KBM-7 (cell line): ENCODE measurements around the gene ELMOD3.
"Not testable (repeated sequence)": the region's sequence is repeated elsewhere in the genome, so short reads cannot be mapped to it uniquely, and the experiment has no call there.

Source experiments
- DNase-seq: peaks from one replicate; pipeline ENCODE4 v3.0.0-alpha.2; 2015
- in situ Hi-C: fragments of 300-500 bp; cut with MboI; formaldehyde crosslinking; loops from 2 replicates; pipeline ENCODE4 v1.14.3; 2020; ENCODE audit warnings: low sequenced_read_pairs, low pct_unique_long_range_greater_than_20kb, mixed read lengths

Gene ELMOD3

GRCh38 chr2:85354286-85355072, at the start of gene ELMOD3, which contains the start of gene RETSAT:
Gene ELMOD3 (plus strand): TSS chr2:85354769. CDS start chr2:85357199, 2,430 bp downstream.
Gene RETSAT (minus strand): TSS chr2:85354528. CDS start chr2:85354507, 21 bp downstream.
- peak; percentile 99 for DNase-seq
- in situ Hi-C loops, result no loop called here

- DNase-seq, result no peak
- in situ Hi-C loops, result no loop called here
Observed at GRCh38 chr2:85307527-85307897, 47.1 kb upstream of the ELMOD3 start.

DNA sequence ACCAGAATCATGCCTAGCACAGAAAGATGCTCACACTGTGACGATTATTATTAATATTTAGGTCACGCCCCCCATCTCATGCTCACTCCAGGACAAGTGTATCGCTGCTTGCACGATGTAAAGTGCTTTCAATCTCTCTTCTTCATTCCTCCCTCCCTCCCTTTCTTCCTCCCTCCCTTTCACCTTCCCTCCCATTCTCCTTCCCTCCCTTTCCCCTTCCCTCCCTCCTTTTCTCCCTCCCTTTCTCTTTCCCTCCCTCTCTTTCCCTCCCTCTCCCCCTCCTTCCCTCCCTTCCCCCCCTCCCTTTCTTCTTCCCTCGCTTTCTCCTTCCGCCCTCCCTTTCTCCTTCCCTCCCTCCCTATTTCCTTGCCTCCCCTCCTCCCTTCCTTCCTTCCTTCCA, 46.4 kb upstream of the ELMOD3 start:
- in situ Hi-C loops, result no loop called here
- DNase-seq, result no peak

- no peak for DNase-seq
- in situ Hi-C loops, result no loop called here
Observed at GRCh38 chr2:85308896-85309555, 45.5 kb upstream of the ELMOD3 start.

- DNase-seq, result peak; percentile 27
- in situ Hi-C loops, result no loop called here
Observed at GRCh38 chr2:85309699-85310321, 44.8 kb upstream of the ELMOD3 start.

GRCh38 chr2:85310330-85310729, 44.2 kb upstream of the ELMOD3 start:
- in situ Hi-C loops, result no loop called here
- no peak for DNase-seq

DNA sequence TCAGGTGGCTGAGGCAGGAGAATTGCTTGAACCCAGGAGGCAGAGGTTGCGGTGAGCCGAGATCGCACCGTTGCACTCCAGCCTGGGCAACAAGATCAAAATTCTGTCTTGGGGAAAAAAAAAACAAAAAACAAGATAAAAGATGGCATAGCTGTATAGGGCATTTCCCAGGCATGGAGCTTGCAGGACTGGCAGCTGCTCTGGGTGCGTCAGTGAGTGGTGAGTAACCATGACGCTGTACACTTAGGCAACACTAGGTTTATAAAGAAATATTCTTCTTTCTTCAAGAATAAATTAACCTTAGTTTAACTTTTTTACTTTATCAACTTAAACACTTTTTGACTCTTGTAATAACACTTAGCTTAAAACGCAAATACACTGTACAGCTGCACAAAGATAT, 42.2 kb upstream of the ELMOD3 start:
- in situ Hi-C loops, result no loop called here
- no peak for DNase-seq

DNA sequence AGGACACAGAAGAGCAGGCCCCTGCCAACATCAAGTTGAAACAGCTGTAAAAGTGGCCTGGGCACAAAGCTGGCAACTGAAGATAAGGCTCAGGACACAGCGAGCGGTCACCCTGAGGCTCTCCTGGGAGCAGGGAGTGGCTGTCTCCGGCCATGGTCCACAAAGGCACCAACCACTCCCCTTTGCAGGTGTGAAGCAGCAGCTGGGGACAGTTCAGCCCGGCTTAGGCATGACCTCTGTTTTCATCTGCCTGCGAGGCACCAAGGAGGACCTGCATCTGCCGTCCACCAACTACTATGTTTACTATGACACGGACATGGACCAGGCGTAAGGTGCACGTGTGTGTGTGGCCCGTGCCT, 39.7 kb upstream of the ELMOD3 start:
- no peak for DNase-seq
- in situ Hi-C loops, result no loop called here

- in situ Hi-C loops, DNase-seq: not testable (repeated sequence)
Observed at GRCh38 chr2:85315921-85316320, 38.6 kb upstream of the ELMOD3 start.

GRCh38 chr2:85318222-85319074, 36.1 kb upstream of the ELMOD3 start:
- in situ Hi-C loops, result no loop called here
- peak; percentile 14 for DNase-seq

GRCh38 chr2:85319796-85320195, 34.8 kb upstream of the ELMOD3 start:
- in situ Hi-C loops, result no loop called here
- DNase-seq, result no peak

GRCh38 chr2:85323351-85323987, 31.1 kb upstream of the ELMOD3 start:
- DNase-seq, result no peak

DNA sequence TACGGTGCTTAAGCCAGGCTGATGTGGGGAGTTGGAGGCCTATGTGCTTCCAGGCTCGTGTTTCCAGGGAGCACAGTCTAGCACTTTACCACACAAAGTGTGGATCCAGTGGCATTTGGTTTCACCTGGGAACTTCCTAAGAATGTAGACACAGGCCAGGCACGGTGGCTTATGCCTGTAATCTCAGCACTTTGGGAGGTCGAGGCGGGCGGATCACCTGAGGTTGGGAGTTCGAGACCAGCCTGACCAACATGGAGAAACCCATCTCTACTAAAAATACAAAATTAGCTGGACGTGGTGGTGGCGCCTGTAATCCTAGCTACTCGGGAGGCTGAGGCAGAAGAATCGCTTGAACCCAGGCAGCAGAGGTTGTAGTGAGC, 30.6 kb upstream of the ELMOD3 start:
- DNase-seq, in situ Hi-C loops: not testable (repeated sequence)

More at GRCh38 chr2:85323351-85323987, 31.1 kb upstream of the ELMOD3 start:
- in situ Hi-C loops, result no loop called here

- peak; percentile 16 for DNase-seq
- in situ Hi-C loops, result no loop called here
Observed at GRCh38 chr2:85324639-85325465, 29.7 kb upstream of the ELMOD3 start.

GRCh38 chr2:85325466-85325811, 29.1 kb upstream of the ELMOD3 start:
- in situ Hi-C loops, result no loop called here
- DNase-seq, result no peak

GRCh38 chr2:85326406-85327159, 28.0 kb upstream of the ELMOD3 start:
- peak; percentile 79 for DNase-seq

GRCh38 chr2:85327160-85327821, 27.3 kb upstream of the ELMOD3 start:
- peak; percentile 36 for DNase-seq
- in situ Hi-C loops, result no loop called here

More at GRCh38 chr2:85326406-85327159, 28.0 kb upstream of the ELMOD3 start:
- in situ Hi-C loops, result no loop called here
